ENCODE results near the gene CDK5RAP2. TPM values are rescaled to one million over a fixed set of nuclear protein-coding genes. Genes with fewer than 3 reads are reported as not detected.

The CDK5RAP2 gene
- total RNA-seq, 1 donor from 2014 or later = 54.7 TPM

DNA sequence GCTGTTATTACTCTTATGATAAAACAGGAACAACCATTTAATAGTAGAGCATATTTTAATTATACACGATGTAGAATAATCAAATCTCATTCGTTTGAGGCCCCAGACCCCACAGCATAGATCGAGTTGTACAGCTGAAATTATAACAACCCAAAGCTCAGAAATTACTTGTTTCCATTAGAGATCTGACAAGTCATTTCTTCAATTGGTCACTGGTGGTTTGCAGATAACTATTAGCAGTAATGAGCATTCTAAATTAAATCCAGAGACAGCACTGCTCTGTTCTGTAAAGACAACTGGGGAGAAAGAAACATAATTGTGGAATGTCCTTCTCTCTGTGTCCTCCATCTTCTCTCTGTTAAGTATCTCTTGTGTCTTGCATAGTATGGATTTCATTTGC, 12.9 kb downstream of the CDK5RAP2 start:
- no peaks in the 10 kb centered on the region for H3K9me3 ChIP-seq
- intact Hi-C loops (cut with DNase I) = no loop called here
- TF ChIP-seq, protein P1, sequence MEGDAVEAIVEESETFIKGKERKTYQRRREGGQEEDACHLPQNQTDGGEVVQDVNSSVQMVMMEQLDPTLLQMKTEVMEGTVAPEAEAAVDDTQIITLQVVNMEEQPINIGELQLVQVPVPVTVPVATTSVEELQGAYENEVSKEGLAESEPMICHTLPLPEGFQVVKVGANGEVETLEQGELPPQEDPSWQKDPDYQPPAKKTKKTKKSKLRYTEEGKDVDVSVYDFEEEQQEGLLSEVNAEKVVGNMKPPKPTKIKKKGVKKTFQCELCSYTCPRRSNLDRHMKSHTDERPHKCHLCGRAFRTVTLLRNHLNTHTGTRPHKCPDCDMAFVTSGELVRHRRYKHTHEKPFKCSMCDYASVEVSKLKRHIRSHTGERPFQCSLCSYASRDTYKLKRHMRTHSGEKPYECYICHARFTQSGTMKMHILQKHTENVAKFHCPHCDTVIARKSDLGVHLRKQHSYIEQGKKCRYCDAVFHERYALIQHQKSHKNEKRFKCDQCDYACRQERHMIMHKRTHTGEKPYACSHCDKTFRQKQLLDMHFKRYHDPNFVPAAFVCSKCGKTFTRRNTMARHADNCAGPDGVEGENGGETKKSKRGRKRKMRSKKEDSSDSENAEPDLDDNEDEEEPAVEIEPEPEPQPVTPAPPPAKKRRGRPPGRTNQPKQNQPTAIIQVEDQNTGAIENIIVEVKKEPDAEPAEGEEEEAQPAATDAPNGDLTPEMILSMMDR (IDR thresholded peaks at IDR 0.05) = no peak
- no peak for DNase-seq
- H3K27ac ChIP-seq = no peak overlapping the region
- no peaks in the 10 kb centered on the region for H3K27me3 ChIP-seq (ENCODE audit: low read depth)
- H3K36me3 ChIP-seq = peaks cover 92% of the 10 kb centered on the region
- peaks cover 5% of the 10 kb centered on the region for H3K4me1 ChIP-seq
- no peak for ATAC-seq
- no peak overlapping the region for H3K4me3 ChIP-seq

DNA sequence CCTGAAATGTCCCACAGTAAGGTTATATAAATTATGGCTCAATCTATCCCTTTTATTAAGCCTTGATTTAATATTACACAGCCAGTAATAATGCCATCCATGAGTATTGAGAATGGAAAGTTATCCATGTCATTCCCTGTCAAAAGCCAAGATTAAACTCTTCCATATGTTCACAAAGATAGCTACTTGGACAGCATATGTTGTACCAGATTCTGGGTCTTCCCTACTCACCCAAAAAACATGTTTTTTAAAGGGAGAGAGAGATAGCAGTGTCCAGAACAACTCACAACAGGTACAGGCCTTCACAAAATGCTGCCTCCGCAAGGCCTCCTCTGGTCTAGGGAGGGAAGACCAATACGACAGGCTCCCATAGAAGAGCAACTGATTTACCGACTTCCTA, 15.4 kb downstream of the CDK5RAP2 start:
- Histone ChIP-seq H3K36me3 (peaks cover 67% of the 10 kb centered on the region), H3K9me3 (no peaks in the 10 kb centered on the region), H3K4me1 (no peaks in the 10 kb centered on the region), H3K27me3 (ENCODE audit: low read depth) (no peaks in the 10 kb centered on the region), H3K4me3 (no peak overlapping the region), H3K27ac (no peak overlapping the region)
- intact Hi-C loops (cut with DNase I) = no loop called here
- no peak for DNase-seq
- no peak for ATAC-seq
- TF ChIP-seq, protein P1 (IDR thresholded peaks at IDR 0.05) = no peak

DNA sequence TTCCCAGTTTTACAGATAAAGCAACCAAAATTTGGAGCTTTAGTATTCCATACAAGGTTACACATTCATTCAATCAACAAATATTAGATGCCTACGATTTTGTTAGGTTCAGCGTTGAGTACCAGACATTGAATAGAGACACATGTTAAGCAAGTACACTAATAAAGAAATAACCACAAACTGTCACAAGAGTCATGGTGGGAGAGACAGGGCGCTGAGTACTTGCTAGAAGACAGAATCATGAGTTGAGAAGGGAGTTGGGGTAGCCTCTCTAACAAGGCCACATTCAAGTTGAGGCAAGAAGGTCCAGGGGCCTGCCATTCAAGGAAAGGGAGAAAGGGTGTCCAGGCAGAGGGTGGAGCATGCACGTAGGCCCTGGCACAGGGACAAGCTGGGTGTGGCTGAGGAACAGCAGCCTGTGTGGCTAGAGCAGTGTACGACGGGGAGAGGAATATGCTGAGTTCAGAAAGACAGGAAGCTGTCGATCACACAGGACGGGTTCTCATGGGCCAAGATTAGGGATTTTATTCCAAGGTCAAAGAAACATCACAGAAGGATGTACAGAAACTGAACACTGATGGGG, 17.0 kb downstream of the CDK5RAP2 start:
- TF ChIP-seq, protein P1 (IDR thresholded peaks at IDR 0.05) = no peak
- H3K27me3 ChIP-seq (ENCODE audit: low read depth) = no peaks in the 10 kb centered on the region
- no peaks in the 10 kb centered on the region for H3K9me3 ChIP-seq
- H3K4me3 ChIP-seq = no peak overlapping the region
- intact Hi-C loops (cut with DNase I) = no loop called here
- ATAC-seq (no peak), DNase-seq (no peak)
- H3K36me3 ChIP-seq = peaks cover 51% of the 10 kb centered on the region
- no peaks in the 10 kb centered on the region for H3K4me1 ChIP-seq
- H3K27ac ChIP-seq = no peak overlapping the region

DNA sequence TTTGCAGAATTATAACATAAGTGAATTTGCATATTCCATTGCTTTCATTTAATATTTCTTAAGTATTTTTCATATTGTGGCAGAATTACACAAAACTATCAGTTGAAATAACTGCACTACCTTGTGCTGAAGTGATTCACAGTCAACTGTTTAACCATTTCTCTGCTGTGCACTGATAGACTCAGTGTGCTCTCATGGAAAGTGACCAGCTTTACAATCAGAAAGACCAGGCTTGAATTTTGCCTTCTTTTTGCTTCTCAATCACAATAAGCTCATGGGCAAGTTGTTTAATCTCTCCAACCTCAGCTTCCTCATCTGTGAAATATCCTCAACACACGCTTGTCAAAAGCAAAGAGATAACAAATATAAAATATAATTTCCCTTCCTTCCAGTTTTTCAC, 18.3 kb downstream of the CDK5RAP2 start:
- Histone ChIP-seq H3K36me3 (peaks cover 39% of the 10 kb centered on the region), H3K9me3 (no peaks in the 10 kb centered on the region), H3K27ac (no peak overlapping the region), H3K4me3 (no peak overlapping the region), H3K4me1 (no peaks in the 10 kb centered on the region), H3K27me3 (ENCODE audit: low read depth) (no peaks in the 10 kb centered on the region)
- DNase-seq (no peak), ATAC-seq (no peak)
- intact Hi-C loops (cut with DNase I) = no loop called here
- TF ChIP-seq, protein P1 (IDR thresholded peaks at IDR 0.05) = no peak

DNA sequence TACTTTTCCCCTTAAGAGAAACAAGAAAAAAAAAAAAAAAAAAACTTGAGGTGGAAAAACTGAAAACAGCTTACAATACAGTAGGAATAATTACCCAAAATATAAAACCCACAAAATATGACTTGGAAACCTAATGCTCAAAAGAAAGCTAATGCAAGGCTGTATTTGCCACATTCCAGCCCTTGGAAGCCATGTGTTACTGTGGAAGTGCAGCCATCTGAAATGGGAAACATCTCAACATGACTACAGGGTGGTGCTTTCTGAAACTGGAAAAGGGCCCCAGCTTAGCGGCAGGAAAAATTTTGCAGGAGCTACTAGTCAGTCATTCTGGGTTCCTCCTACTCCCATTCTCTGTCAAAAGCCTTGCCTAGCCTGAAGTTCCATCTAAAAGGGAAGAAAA, 20.4 kb downstream of the CDK5RAP2 start:
- no peaks in the 10 kb centered on the region for H3K27me3 ChIP-seq (ENCODE audit: low read depth)
- H3K4me1 ChIP-seq = no peaks in the 10 kb centered on the region
- no peaks in the 10 kb centered on the region for H3K9me3 ChIP-seq
- H3K36me3 ChIP-seq = peaks cover 22% of the 10 kb centered on the region
- H3K27ac ChIP-seq = no peak overlapping the region
- TF ChIP-seq, protein P1 (IDR thresholded peaks at IDR 0.05) = no peak
- DNase-seq = no peak
- ATAC-seq = no peak
- intact Hi-C loops (cut with DNase I) = no loop called here
- no peak overlapping the region for H3K4me3 ChIP-seq
